ENCODE measurements around the gene SIRT2.
A peak's percentile ranks its signal among the peaks of the same experiment; 100 is the strongest.

The SIRT2 gene

GRCh38 chr19:38851622-38852230 is 47.7 kb downstream of the SIRT2 start:
- peak overlapping the region; percentile 84 for H3K4me3 ChIP-seq (replicated peaks; ENCODE audit: low read depth, low read length)
- no peak for TF ChIP-seq CTCF (IDR thresholded peaks at IDR 0.05; ENCODE audit: low read length, missing control alignments)
- DNase-seq (ENCODE audit: low read depth): peak; percentile 92

GRCh38 chr19:38850976-38851621 is 48.3 kb downstream of the SIRT2 start:
- no peak for TF ChIP-seq CTCF (IDR thresholded peaks at IDR 0.05; ENCODE audit: low read length, missing control alignments)
- peak overlapping the region; percentile 84 for H3K4me3 ChIP-seq (replicated peaks; ENCODE audit: low read depth, low read length)
- DNase-seq (ENCODE audit: low read depth): no peak

- peak; percentile 100 for DNase-seq (ENCODE audit: low read depth)
Measured at GRCh38 chr19:38850436-38850975, 48.9 kb downstream of the SIRT2 start.

GRCh38 chr19:38849860-38850435 is 49.5 kb downstream of the SIRT2 start, which contains the start of gene HNRNPL:
Gene HNRNPL (minus strand): TSS chr19:38849986. CDS start chr19:38849966, 20 bp downstream.
- DNase-seq (ENCODE audit: low read depth): no peak
- peak; percentile 27 for TF ChIP-seq CTCF (IDR thresholded peaks at IDR 0.05; ENCODE audit: low read length, missing control alignments)
- H3K4me3 ChIP-seq (replicated peaks; ENCODE audit: low read depth, low read length): peak within 1 kb of the TSS; percentile 84

More at GRCh38 chr19:38850436-38850975, 48.9 kb downstream of the SIRT2 start:
- H3K4me3 ChIP-seq (replicated peaks; ENCODE audit: low read depth, low read length): peak overlapping the region; percentile 84
- TF ChIP-seq CTCF (IDR thresholded peaks at IDR 0.05; ENCODE audit: low read length, missing control alignments): no peak

- H3K4me3 ChIP-seq (replicated peaks; ENCODE audit: low read depth, low read length): peak overlapping the region; percentile 70
- no peak for TF ChIP-seq CTCF (IDR thresholded peaks at IDR 0.05; ENCODE audit: low read length, missing control alignments)
- DNase-seq (ENCODE audit: low read depth): peak; percentile 96
Measured at GRCh38 chr19:38849147-38849859, 50.1 kb downstream of the SIRT2 start.

- peak overlapping the region; percentile 70 for H3K4me3 ChIP-seq (replicated peaks; ENCODE audit: low read depth, low read length)
- no peak for TF ChIP-seq CTCF (IDR thresholded peaks at IDR 0.05; ENCODE audit: low read length, missing control alignments)
- no peak for DNase-seq (ENCODE audit: low read depth)
Measured at GRCh38 chr19:38848299-38849146, 50.9 kb downstream of the SIRT2 start.
